Activated CD8-positive, alpha-beta memory T cell treated with anti-CD3 and anti-CD28 coated beads for 1 hour (primary cell): ENCODE data around the gene TNIK.
"Not testable (repeated sequence)": the region's sequence is repeated elsewhere in the genome, so short reads cannot be mapped to it uniquely, and the experiment has no call there.

Experiments
- DNase-seq, 2 donors: peaks; one replicate each; pipeline ENCODE4 v3.0.0-alpha.2; 2020; ENCODE audit warnings: low read depth in 1 of 2; ENCODE audit errors: extremely low read depth in 1 of 2

The TNIK gene

GRCh38 chr3:171389491-171389890, 70.7 kb downstream of the TNIK start:
- DNase-seq: no peak

- no peak for DNase-seq
Observed at GRCh38 chr3:171388527-171388926, 71.7 kb downstream of the TNIK start.

- DNase-seq: no peak
Observed at GRCh38 chr3:171387062-171387461, 73.1 kb downstream of the TNIK start.

GRCh38 chr3:171385086-171385485, 75.1 kb downstream of the TNIK start:
- no peak for DNase-seq

- DNase-seq: no peak
Observed at GRCh38 chr3:171384101-171384891, 75.9 kb downstream of the TNIK start.

GRCh38 chr3:171383206-171384018, 76.8 kb downstream of the TNIK start:
- no peak for DNase-seq

- not testable (repeated sequence) for DNase-seq
Observed at GRCh38 chr3:171382347-171382746, 77.9 kb downstream of the TNIK start.

GRCh38 chr3:171380711-171381425, 79.3 kb downstream of the TNIK start:
- DNase-seq: no peak

- DNase-seq: no peak
Observed at GRCh38 chr3:171379961-171380483, 80.2 kb downstream of the TNIK start.

- no peak for DNase-seq
Observed at GRCh38 chr3:171379281-171379680, 80.9 kb downstream of the TNIK start.

- DNase-seq: no peak
Observed at GRCh38 chr3:171378586-171378985, 81.6 kb downstream of the TNIK start.

GRCh38 chr3:171377859-171378258, 82.3 kb downstream of the TNIK start:
- DNase-seq: no peak

GRCh38 chr3:171376596-171376947, 83.6 kb downstream of the TNIK start:
- DNase-seq: no peak

GRCh38 chr3:171375666-171376595, 84.3 kb downstream of the TNIK start:
- no peak for DNase-seq

- DNase-seq: no peak
Observed at GRCh38 chr3:171374661-171375285, 85.4 kb downstream of the TNIK start.

- no peak for DNase-seq
Observed at GRCh38 chr3:171374260-171374659, 85.9 kb downstream of the TNIK start.

- no peak for DNase-seq
Observed at GRCh38 chr3:171373711-171374110, 86.5 kb downstream of the TNIK start.

- no peak for DNase-seq
Observed at GRCh38 chr3:171372694-171373093, 87.5 kb downstream of the TNIK start.

GRCh38 chr3:171371354-171371753, 88.9 kb downstream of the TNIK start:
- no peak for DNase-seq

- DNase-seq: no peak
Observed at GRCh38 chr3:171369156-171369555, 91.0 kb downstream of the TNIK start.
